Muscle of leg (tissue), 11 donors: Measurements from ENCODE around the gene MAPK14. TPM values are rescaled to one million over a fixed set of nuclear protein-coding genes. Genes with fewer than 3 reads are reported as not detected.

Experiments used
- DNase-seq: peaks from one replicate; pipeline ENCODE4 v3.0.0; 2013
- H3K27ac ChIP-seq: one replicate; pipeline ENCODE4 v1.5.1; 2013; ENCODE audit warnings: mild to moderate bottlenecking, low read length, control low read depth
- H3K27me3 ChIP-seq: one replicate; pipeline ENCODE4 v1.6.1; 2013; ENCODE audit warnings: low read length; ENCODE audit not compliant: control insufficient read depth, insufficient read depth
- H3K36me3 ChIP-seq: one replicate; pipeline ENCODE4 v1.6.1; 2013; ENCODE audit warnings: low read length; ENCODE audit not compliant: control insufficient read depth, insufficient read depth
- H3K4me1 ChIP-seq: one replicate; pipeline ENCODE4 v1.6.1; 2013; ENCODE audit warnings: low read length; ENCODE audit not compliant: control insufficient read depth, insufficient read depth
- H3K4me3 ChIP-seq: one replicate; pipeline ENCODE4 v1.5.1; 2013; ENCODE audit warnings: low read length, control low read depth
- H3K9me3 ChIP-seq: replicated peaks from 2 replicates; pipeline ENCODE4 v1.6.1; 2013; ENCODE audit warnings: low read depth, low read length; ENCODE audit not compliant: control insufficient read depth
- WGBS: methylation state at CpG from one replicate; pipeline ENCODE4 v1.1.5; 2013; ENCODE audit warnings: missing lambda C conversion rate; ENCODE audit not compliant: insufficient coverage; 5-methylcytosine and 5-hydroxymethylcytosine counted together
- polyA plus RNA-seq, 8 donors: library from polyadenylated mRNA; unstranded; fragments of 120-200 nt; gene quantifications; one replicate each; pipeline versions ENCODE4 v1.2.1 to v1.2.3, GENCODE V29; 2013; ENCODE audit warnings: inconsistent platforms in 1 of 8, low replicate concordance in 1 of 8; ENCODE audit not compliant: insufficient read length in 8 of 8, insufficient read depth in 1 of 8
- total RNA-seq: library from RNA; stranded (reverse); fragments of 120-200 nt; gene quantifications from one replicate; pipeline ENCODE4 v1.2.4, GENCODE V29; 2013

MAPK14 gene
- total and polyA plus RNA-seq, 9 donors: 27.5 to 36.8 (median 32.9) TPM

DNA sequence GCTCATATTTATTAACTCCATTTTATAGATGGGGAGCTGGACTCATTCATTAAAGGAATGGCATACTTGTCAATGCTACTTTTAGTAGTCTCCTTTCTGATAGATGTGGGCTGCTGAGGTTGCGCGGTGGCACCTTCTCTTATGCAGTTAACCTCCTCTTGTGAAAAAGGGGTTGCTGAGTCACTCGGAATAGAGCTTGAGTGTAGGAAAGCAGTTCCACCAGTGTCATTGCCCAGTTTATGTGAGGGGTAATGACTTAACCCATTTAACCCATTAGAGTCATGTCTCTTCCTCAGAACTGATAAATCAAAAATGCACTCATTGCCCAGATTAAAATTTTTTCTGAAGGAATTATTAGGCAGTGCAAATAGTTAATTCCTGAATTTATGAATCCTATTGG is 6.3 kb downstream of the MAPK14 start:
- H3K9me3 ChIP-seq: no peaks in the 10 kb centered on the region
- H3K27me3 ChIP-seq: no peaks in the 10 kb centered on the region
- no peaks in the 10 kb centered on the region for H3K36me3 ChIP-seq
- H3K27ac ChIP-seq: no peak overlapping the region
- DNase-seq: no peak
- WGBS: no CpG with 5 or more reads among the region's 3 CpGs
- peaks cover 6% of the 10 kb centered on the region for H3K4me1 ChIP-seq
- no peak overlapping the region for H3K4me3 ChIP-seq

DNA sequence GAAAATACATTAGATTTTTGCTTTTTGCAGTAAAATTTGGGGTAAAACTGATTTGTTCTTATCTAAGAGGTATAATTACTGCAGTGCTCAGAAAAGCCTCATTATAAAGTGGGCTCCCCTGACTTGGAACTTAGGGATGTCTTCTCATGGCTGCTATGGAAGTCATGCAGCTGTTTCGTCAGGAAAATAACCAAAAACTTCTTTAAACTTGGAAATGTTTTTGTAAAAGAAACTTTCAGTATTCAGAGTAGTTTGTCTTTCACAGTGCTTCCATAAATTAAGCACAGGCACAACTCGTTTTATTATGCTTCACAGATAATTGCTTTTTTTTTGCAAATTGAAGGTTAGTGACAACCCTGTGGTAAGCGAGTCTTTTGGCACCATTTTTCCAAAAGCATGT is 6.8 kb downstream of the MAPK14 start:
- H3K9me3 ChIP-seq: no peaks in the 10 kb centered on the region
- peaks cover 6% of the 10 kb centered on the region for H3K4me1 ChIP-seq
- DNase-seq: no peak
- 67% methylated on average over 1 of the region's 3 CpGs for WGBS
- H3K4me3 ChIP-seq: no peak overlapping the region
- H3K27ac ChIP-seq: no peak overlapping the region
- H3K36me3 ChIP-seq: no peaks in the 10 kb centered on the region
- H3K27me3 ChIP-seq: no peaks in the 10 kb centered on the region

DNA sequence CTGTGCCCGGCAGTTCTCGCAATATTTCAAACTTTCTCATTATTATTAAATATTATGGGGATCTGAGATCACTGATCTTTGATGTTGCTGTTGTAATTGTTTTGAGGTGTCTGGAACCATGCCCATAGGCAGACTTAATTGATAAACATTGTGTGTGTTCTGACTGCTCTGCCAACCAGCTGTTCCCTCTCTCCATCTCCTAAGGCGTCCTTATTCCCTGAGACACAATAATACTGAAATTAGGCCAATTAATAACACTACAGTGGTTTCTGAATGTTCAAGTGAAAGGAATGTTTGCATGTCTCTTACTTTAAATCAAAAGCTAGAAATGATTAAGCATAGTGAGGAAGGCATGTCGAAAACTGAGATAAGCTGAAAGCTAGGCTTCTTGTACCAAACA is 7.6 kb downstream of the MAPK14 start:
- DNase-seq: no peak
- Histone ChIP-seq H3K4me3 (no peak overlapping the region), H3K9me3 (no peaks in the 10 kb centered on the region), H3K4me1 (peaks cover 6% of the 10 kb centered on the region), H3K27me3 (no peaks in the 10 kb centered on the region), H3K36me3 (no peaks in the 10 kb centered on the region), H3K27ac (no peak overlapping the region)
- 100% methylated on average over 1 of the region's 4 CpGs for WGBS

DNA sequence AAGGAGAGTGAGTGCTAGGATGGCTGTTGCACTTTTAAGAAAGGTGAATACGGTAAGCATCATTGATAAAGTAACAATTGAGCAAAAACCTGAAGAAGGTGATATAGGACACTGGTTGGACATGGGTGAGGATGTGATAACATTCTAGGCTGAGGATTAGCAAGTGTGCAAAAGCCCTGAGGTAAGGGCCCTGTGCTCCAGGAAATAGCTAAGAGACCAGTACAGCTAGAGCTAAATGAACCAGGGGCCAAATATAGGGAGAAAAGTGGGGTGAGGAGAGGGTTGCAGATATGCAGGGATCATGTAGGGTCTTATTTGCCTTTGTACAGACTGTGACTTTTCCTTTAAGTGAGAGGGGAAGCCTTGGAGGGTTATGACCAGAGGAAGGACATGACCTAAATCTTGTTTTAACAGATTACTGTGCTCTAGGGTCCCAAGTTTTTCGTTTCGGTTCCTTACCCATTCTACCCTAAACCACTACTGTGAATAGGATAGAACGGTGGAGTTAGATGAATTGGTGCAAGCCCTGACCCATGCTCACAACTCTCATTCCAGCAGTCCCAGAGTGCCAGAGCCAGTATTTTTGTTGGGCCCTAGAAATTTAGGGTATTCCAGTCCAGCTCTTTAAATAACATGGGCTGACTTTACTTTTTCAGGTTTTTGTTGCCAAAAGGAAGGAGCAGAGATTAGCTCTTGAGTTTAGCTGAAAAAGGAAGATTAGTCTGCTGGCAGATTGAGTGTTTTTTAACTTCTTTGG is 10.7 kb downstream of the MAPK14 start:
- no peak overlapping the region for H3K4me3 ChIP-seq
- no peaks in the 10 kb centered on the region for H3K36me3 ChIP-seq
- H3K27ac ChIP-seq: no peak overlapping the region
- H3K4me1 ChIP-seq: peaks cover 6% of the 10 kb centered on the region
- no peaks in the 10 kb centered on the region for H3K9me3 ChIP-seq
- H3K27me3 ChIP-seq: no peaks in the 10 kb centered on the region
- DNase-seq: peak; percentile 65
- WGBS: 94% methylated on average over 1 of the region's 4 CpGs

DNA sequence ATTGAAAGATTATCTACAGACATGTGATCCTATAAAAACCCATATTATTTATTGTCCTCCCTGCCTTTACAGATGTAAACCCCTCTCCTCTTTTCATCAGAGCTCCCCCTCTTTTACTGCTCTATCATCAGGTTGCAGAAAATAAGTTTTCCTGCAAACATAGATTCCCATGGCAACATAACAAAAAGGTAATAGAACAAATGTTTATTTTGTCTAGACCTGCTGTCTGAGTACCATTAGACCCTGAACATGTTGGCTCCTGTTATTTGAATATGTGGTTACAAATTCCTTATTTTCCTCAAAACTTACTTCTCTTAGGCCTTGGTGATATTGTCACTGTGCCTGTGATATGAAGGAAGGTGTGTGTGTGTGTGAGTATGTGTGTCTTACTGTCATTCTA is 11.5 kb downstream of the MAPK14 start:
- no peak for DNase-seq
- Histone ChIP-seq H3K27ac (no peak overlapping the region), H3K27me3 (no peaks in the 10 kb centered on the region), H3K9me3 (no peaks in the 10 kb centered on the region), H3K4me1 (peaks cover 5% of the 10 kb centered on the region), H3K36me3 (no peaks in the 10 kb centered on the region), H3K4me3 (no peak overlapping the region)

DNA sequence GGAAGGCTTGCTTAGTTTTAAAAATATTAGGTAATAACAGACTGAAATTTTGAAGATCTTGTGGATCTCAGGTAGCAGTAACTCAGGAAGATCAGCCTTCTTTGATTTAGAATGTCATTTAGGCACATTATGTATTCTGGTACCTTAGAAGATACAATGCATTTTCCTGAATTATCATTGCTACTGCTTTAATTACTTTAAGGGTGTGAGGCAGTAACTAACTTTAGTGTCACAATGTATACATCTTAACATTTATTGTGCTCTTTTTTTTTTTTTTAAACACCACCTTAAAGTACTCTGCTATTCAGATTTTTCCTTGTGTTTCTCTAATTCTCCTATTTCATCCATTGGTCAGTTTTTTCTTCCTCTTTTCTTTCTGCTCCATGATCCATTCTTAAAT is 13.3 kb downstream of the MAPK14 start:
- Histone ChIP-seq H3K27me3 (no peaks in the 10 kb centered on the region), H3K36me3 (no peaks in the 10 kb centered on the region), H3K4me1 (peaks cover 5% of the 10 kb centered on the region), H3K27ac (no peak overlapping the region), H3K4me3 (no peak overlapping the region), H3K9me3 (no peaks in the 10 kb centered on the region)
- DNase-seq: no peak

DNA sequence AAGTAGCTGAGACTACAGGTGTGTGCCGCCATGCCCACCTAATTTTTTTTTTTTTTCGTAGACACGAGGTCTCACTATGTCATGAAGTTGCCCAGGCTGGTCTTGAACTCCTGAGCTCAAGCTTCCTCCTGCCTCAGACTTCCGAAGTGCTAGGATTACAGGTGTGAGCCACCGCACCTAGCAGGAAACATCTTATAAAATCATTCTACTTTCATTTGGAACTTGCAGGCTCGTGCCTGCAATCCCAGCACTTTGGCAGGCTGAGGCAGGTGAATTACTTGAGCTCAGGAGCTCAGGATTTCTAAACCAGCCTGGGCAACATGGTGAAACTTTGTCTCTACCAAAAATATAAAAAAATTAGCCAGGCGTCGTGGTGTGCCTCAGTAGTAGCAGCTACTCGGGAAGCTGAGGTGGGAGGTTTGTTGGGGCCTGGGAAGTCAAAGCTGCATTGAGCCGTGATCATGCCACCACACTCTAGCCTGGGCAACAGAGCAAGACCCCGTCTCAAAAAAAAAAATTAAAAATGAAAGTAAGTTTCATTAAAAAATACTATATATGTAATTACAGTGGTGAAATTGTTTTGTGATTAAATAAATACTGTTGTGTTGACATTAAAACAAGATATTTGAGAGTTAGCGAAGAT is 15.1 kb downstream of the MAPK14 start:
- H3K4me1 ChIP-seq: peaks cover 5% of the 10 kb centered on the region
- no peaks in the 10 kb centered on the region for H3K27me3 ChIP-seq

DNA sequence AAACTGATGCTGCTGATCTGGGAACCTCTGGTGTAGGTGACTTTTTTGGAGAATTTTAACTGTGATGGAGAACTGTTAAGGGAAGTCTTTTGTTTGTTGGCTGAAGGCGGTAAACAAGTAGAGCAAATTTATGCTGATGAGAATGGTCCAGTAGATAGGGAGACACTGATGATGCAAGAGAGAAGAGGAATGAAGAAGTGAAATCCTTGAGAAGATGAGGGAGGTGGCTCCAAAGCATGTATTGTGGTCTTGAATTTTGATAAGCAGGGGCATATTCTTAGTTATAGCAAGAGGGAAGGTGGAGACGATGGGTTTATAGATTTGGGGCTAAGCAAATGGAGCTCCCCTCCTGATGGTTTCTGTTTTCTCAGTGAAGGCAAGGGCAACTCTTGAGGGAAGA is 22.0 kb downstream of the MAPK14 start:
- no peak for DNase-seq
- Histone ChIP-seq H3K4me1 (peaks cover 4% of the 10 kb centered on the region), H3K36me3 (no peaks in the 10 kb centered on the region), H3K4me3 (no peak overlapping the region), H3K27me3 (no peaks in the 10 kb centered on the region), H3K27ac (no peak overlapping the region), H3K9me3 (no peaks in the 10 kb centered on the region)
- 92% methylated on average over 2 of the region's 2 CpGs for WGBS

More for the DNA sequence above, 15.1 kb downstream of the MAPK14 start:
- DNase-seq: no peak
- Histone ChIP-seq H3K9me3 (no peaks in the 10 kb centered on the region), H3K36me3 (no peaks in the 10 kb centered on the region), H3K4me3 (no peak overlapping the region), H3K27ac (no peak overlapping the region)
- 90% methylated on average over 4 of the region's 12 CpGs for WGBS

DNA sequence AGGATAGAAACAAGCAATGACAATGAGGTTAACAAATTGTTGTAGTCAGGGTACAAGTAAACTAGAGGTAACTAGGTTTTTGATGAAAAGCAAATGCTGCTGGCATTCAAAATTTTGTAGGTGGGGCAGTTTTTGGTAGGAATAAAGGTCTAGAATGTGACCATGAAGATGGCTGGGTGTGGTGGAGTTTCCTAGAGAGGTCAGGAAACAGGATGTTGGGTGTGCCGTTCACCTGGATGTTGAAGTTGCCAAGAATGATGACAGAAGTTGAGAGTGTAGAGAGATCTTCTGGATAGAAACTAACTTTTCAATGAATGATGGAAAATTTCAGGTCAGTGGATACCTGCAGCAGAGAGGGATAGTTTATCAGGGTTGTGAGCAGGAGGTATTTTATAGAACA is 22.7 kb downstream of the MAPK14 start:
- no peak for DNase-seq
- no peak overlapping the region for H3K27ac ChIP-seq
- H3K9me3 ChIP-seq: no peaks in the 10 kb centered on the region
- H3K36me3 ChIP-seq: no peaks in the 10 kb centered on the region
- no peak overlapping the region for H3K4me3 ChIP-seq
- no peaks in the 10 kb centered on the region for H3K27me3 ChIP-seq
- peaks cover 4% of the 10 kb centered on the region for H3K4me1 ChIP-seq
- 75% methylated on average over 1 of the region's 1 CpG for WGBS

DNA sequence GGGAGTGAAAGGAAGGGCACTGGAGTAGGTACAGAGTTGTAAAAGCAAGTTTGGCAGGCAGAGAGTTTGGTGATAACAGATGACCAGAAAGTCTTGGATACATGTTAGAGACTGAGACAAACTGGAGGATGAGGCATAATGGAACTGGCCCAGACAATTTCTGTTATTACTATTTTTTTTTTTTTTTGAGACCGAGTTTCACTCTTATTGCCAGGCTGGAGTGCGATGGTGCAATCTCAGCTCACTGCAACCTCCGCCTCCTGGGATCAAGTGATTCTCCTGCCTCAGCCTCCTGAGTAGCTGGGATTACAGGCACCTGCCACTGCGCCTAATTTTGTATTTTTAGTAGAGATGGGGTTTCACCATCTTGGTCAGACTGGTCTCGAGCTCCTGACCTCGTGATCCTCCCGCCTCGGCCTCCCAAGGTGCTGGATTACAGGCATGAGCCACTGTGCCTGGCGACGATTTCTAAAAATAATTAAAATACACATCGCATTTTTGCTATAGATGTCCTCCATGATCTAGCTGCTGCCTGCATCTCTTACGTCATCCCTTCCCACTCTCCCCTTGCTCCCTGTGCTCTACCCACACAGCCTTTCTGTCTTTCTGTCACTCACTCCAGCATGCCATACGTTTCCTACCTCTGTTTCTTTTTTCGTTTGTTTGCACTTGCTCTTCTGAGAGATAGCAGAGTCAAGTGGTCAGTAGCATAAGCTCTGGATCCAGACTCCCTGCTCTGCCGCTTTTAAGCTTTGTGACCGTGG is 23.5 kb downstream of the MAPK14 start:
- Histone ChIP-seq H3K27ac (no peak overlapping the region), H3K27me3 (no peaks in the 10 kb centered on the region), H3K9me3 (no peaks in the 10 kb centered on the region), H3K4me1 (peaks cover 4% of the 10 kb centered on the region), H3K36me3 (no peaks in the 10 kb centered on the region), H3K4me3 (no peak overlapping the region)
- WGBS: 73% methylated on average over 11 of the region's 16 CpGs
- DNase-seq: no peak
